Liver (tissue), 9 donors: ENCODE data around the gene UBTD1. TPM values are rescaled to one million over a fixed set of nuclear protein-coding genes. Genes with fewer than 3 reads are reported as not detected.

ENCODE experiments used
- DNase-seq: peaks from one replicate; pipeline ENCODE4 v3.0.0-alpha.2; 2017; ENCODE audit warnings: low spot score
- H3K27ac ChIP-seq, 2 donors: one replicate each; pipeline ENCODE4 v1.7.0; 2013; ENCODE audit warnings: inconsistent platforms in 2 of 2, low read length in 2 of 2, control low read depth in 1 of 2, low read depth in 1 of 2, mild to moderate bottlenecking in 1 of 2
- H3K27me3 ChIP-seq, 4 donors: one replicate each; pipeline versions ENCODE4 v1.6.1 to v1.7.0; 2013; ENCODE audit warnings: low read length in 3 of 4, inconsistent platforms in 1 of 4, mild to moderate bottlenecking in 1 of 4, moderate library complexity in 1 of 4; ENCODE audit not compliant: control insufficient read depth in 4 of 4, insufficient read depth in 4 of 4
- H3K36me3 ChIP-seq, 4 donors: one replicate each; pipeline versions ENCODE4 v1.6.1 to v1.7.0; 2013; ENCODE audit warnings: low read length in 3 of 4, mild to moderate bottlenecking in 3 of 4, low read depth in 1 of 4, moderate library complexity in 1 of 4; ENCODE audit not compliant: control insufficient read depth in 4 of 4, insufficient read depth in 3 of 4
- H3K4me1 ChIP-seq, 4 donors: one replicate each; pipeline versions ENCODE4 v1.6.1 to v1.7.0; 2013; ENCODE audit warnings: low read length in 3 of 4, mild to moderate bottlenecking in 3 of 4, moderate library complexity in 1 of 4; ENCODE audit not compliant: control insufficient read depth in 4 of 4, insufficient read depth in 4 of 4
- H3K4me3 ChIP-seq, 3 donors: one replicate each; pipeline versions ENCODE4 v1.6.1 to v1.7.0; 2013; ENCODE audit warnings: low read length in 3 of 3, control low read depth in 1 of 3, low read depth in 1 of 3, mild to moderate bottlenecking in 1 of 3
- H3K9ac ChIP-seq, 2 donors: one replicate each; pipeline ENCODE4 v1.7.0; 2013; ENCODE audit warnings: low read length in 2 of 2, mild to moderate bottlenecking in 2 of 2, moderate library complexity in 2 of 2, control low read depth in 1 of 2, low read depth in 1 of 2
- H3K9me3 ChIP-seq, 4 donors: one replicate each; pipeline versions ENCODE4 v1.6.1 to v1.7.0; 2013; ENCODE audit warnings: low read length in 3 of 4; ENCODE audit not compliant: control insufficient read depth in 4 of 4
- ATF3 ChIP-seq: IDR thresholded peaks from 2 replicates; pipeline ENCODE4 v1.6.1; 2016; ENCODE audit warnings: antibody characterized with exemption
- CTCF ChIP-seq: fragments of 150-350 bp; IDR thresholded peaks from 2 replicates; pipeline ENCODE4 v1.5.1; 2017; ENCODE audit warnings: improper control_type of control experiment, low read depth, low read length; ENCODE audit not compliant: missing input control
- EGR1 ChIP-seq, 2 donors: IDR thresholded peaks; 2 replicates each; pipeline ENCODE4 v1.6.1; 2016 to 2018; ENCODE audit warnings: antibody characterized with exemption in 2 of 2, low read depth in 2 of 2
- FOXA1 ChIP-seq: IDR thresholded peaks from 2 replicates; pipeline ENCODE4 v1.6.1; 2016; ENCODE audit warnings: antibody characterized with exemption
- FOXA2 ChIP-seq: IDR thresholded peaks from 2 replicates; pipeline ENCODE4 v1.6.1; 2016; ENCODE audit warnings: antibody characterized with exemption
- GABPA ChIP-seq, 2 donors: IDR thresholded peaks in 1 of 2; conservative IDR thresholded peaks in 1 of 2; 2 replicates each; pipeline ENCODE4 v1.6.1; 2016; ENCODE audit warnings: antibody characterized with exemption in 2 of 2, mild to moderate bottlenecking in 1 of 2, moderate library complexity in 1 of 2
- HNF4A ChIP-seq, 2 donors: conservative IDR thresholded peaks; 2 replicates each; pipeline ENCODE4 v1.6.1; 2016; ENCODE audit warnings: antibody characterized with exemption in 2 of 2, mild to moderate bottlenecking in 2 of 2
- HNF4G ChIP-seq: IDR thresholded peaks from 2 replicates; pipeline ENCODE4 v1.6.1; 2016; ENCODE audit warnings: antibody characterized with exemption
- JUND ChIP-seq, 2 donors: IDR thresholded peaks; 2 replicates each; pipeline ENCODE4 v1.6.1; 2016; ENCODE audit warnings: antibody characterized with exemption in 2 of 2
- MAX ChIP-seq: IDR thresholded peaks from 2 replicates; pipeline ENCODE4 v1.6.1; 2016; ENCODE audit warnings: antibody characterized with exemption
- NR2F2 ChIP-seq: IDR thresholded peaks from 2 replicates; pipeline ENCODE4 v1.6.1; 2016; ENCODE audit warnings: antibody characterized with exemption
- RAD21 ChIP-seq, 2 donors: IDR thresholded peaks; 2 replicates each; pipeline ENCODE4 v1.6.1; 2016; ENCODE audit warnings: antibody characterized with exemption in 2 of 2, mild to moderate bottlenecking in 2 of 2
- RXRA ChIP-seq, 2 donors: IDR thresholded peaks; 2 replicates each; pipeline ENCODE4 v1.6.1; 2017 to 2018; ENCODE audit warnings: antibody characterized with exemption in 2 of 2, mild to moderate bottlenecking in 1 of 2
- SP1 ChIP-seq: IDR thresholded peaks from 2 replicates; pipeline ENCODE4 v1.6.1; 2018; ENCODE audit warnings: antibody characterized with exemption, mild to moderate bottlenecking
- TAF1 ChIP-seq: conservative IDR thresholded peaks from 2 replicates; pipeline ENCODE4 v1.6.1; 2016; ENCODE audit warnings: antibody characterized with exemption, mild to moderate bottlenecking
- YY1 ChIP-seq: IDR thresholded peaks from 2 replicates; pipeline ENCODE4 v1.6.1; 2016; ENCODE audit warnings: antibody characterized with exemption, mild to moderate bottlenecking
- ZBTB33 ChIP-seq: IDR thresholded peaks from 2 replicates; pipeline ENCODE4 v1.6.1; 2016; ENCODE audit warnings: antibody characterized with exemption
- WGBS: extraction: QIAGEN DNeasy Blood & Tissue Kit; methylation state at CpG from one replicate; pipeline ENCODE4 v1.1.7; 2013; 5-methylcytosine and 5-hydroxymethylcytosine counted together
- polyA plus RNA-seq, 2 donors: library from polyadenylated mRNA; stranded (reverse) in 1 of 2; unstranded in 1 of 2; fragments of 200-250 nt in 1 of 2; fragments of >200 nt in 1 of 2; fragmentation: Nextera tagmentation in 1 of 2; extraction: Ambion mirVana in 1 of 2; gene quantifications; one replicate each; pipeline versions ENCODE4 v1.2.1 to v1.2.3, GENCODE V29; 2013 to 2015
- total RNA-seq, 2 donors: library from RNA; depleted of rRNA; stranded (reverse); fragments of >200 nt; gene quantifications; one replicate each; pipeline ENCODE4 v1.2.3, GENCODE V29; 2014
- donor health status: healthy.
- donor health status: healthy.
- donor health status: healthy.
- donor health status: healthy.
- donor health status: healthy.

The UBTD1 gene
- total and polyA plus RNA-seq, 4 donors, result 2.7 to 11.0 (median 9.3) TPM

DNA sequence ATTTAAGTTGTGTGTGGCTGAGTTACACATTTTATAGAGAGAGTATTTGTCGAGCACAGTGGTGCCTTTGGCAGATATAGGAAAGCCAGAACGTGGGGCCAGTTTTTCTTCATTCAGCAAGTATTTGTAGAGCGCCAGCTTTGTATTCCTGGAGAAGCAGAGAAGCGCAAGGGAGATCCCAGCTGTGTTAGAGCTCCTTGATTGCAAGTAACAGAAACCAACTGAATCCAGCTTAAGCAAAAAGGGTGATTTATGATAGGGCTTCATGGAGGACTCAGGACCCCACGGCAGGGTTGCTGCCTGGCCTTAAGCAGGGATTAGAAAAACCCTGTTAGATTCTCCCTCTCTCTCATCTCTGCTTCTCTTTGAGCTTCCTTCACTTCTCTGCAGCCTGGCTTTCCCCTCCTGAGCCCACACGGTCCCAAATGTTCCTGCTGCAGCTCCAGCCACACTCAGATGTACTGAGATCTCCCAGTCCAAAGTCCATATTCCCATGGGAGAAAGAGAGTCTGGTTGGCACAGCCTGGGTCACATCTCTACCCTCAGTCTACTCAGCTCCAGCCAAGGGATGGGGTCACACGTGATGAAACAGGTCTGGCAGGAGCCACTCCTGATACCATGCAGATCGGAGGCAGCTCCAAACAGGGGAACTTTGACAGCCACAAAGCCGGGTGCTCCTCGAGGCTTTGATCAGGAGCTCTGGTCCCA lies 16.7 kb downstream of the UBTD1 start:
- peaks cover 4 to 14% (median 10%) of the 10 kb centered on the region in 4 donors for H3K4me1 ChIP-seq
- H3K9ac ChIP-seq, result no peak overlapping the region

DNA sequence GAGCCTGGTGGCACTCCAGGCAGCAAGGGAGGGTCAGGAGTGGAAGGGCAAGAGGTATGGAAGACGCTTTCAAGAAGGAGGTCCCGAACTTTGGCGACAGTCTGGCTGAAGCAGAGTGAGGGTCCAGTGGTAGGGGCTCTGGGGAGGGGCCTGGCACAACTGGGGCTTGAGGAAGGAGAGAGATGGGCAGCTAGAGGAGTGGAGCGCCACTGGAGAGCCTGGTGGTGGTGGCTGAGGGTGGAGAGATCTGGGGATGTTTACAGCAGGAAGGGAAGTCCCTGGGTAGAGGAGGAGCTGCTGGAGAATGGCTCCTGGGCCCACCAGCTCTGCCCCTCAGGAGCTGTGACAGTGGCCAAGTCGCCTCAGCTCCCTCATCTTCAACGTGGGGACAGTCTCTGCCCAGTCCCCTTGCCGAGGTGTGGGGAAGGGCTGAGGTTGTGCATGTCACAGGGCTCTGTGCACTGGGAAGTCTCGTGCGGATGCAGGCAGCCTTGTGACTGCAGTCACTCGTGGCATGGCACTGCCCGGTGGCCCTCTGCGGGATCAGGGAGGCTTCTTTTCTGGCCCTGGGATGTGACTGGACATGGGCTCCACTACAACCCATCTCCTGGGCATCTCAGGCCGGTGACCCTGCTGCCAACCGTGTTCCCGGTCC lies 18.5 kb downstream of the UBTD1 start:
- no peak for DNase-seq
- peaks cover 4 to 11% (median 9%) of the 10 kb centered on the region in 4 donors for H3K4me1 ChIP-seq
- no peaks in the 10 kb centered on the region for H3K27me3 ChIP-seq
- WGBS, result 93% methylated on average over 15 of the region's 15 CpGs
- H3K9ac ChIP-seq, result no peak overlapping the region
- H3K4me3 ChIP-seq, result no peak overlapping the region
- no peak for TF ChIP-seq NR2F2
- no peaks in the 10 kb centered on the region for H3K36me3 ChIP-seq
- no peaks in the 10 kb centered on the region for H3K9me3 ChIP-seq
- H3K27ac ChIP-seq, result no peak overlapping the region

More for the DNA sequence above, 16.7 kb downstream of the UBTD1 start:
- H3K4me3 ChIP-seq, result no peak overlapping the region
- no peak overlapping the region for H3K27ac ChIP-seq
- no peaks in the 10 kb centered on the region for H3K9me3 ChIP-seq
- no peak for DNase-seq
- 63% methylated on average over 10 of the region's 10 CpGs for WGBS
- no peaks in the 10 kb centered on the region for H3K27me3 ChIP-seq
- no peaks in the 10 kb centered on the region for H3K36me3 ChIP-seq
- no peak for TF ChIP-seq MAX
- TF ChIP-seq EGR1 (IDR thresholded peaks at IDR 0.05; ENCODE audit: low read depth in 2 of 2), result no peak
- TF ChIP-seq HNF4G, result peak; percentile 76
- no peak for TF ChIP-seq CTCF
- peak; percentile 74 for TF ChIP-seq SP1
- TF ChIP-seq ZBTB33, result no peak
- TF ChIP-seq FOXA1, result peak; percentile 46
- peak; percentile 94 to 96 for TF ChIP-seq HNF4A (conservative IDR thresholded peaks at IDR 0.05)
- no peak for TF ChIP-seq NR2F2
- TF ChIP-seq YY1, result peak; percentile 40
- no peak for TF ChIP-seq GABPA (IDR thresholded peaks at IDR 0.05 in 1 of 2, conservative IDR thresholded peaks at IDR 0.05 in 1 of 2)
- TF ChIP-seq FOXA2, result no peak
- TF ChIP-seq RXRA (IDR thresholded peaks at IDR 0.05), result peak; percentile 42 to 63
- TF ChIP-seq TAF1, result no peak
- TF ChIP-seq RAD21 (IDR thresholded peaks at IDR 0.05), result peak in 1 of 2 donors; percentile 21
- peak in 1 of 2 donors; percentile 26 for TF ChIP-seq JUND (IDR thresholded peaks at IDR 0.05)
- no peak for TF ChIP-seq ATF3
